OCI-LY1 (cell line): ENCODE results near the gene LMTK3.

Experiments
- H2AFZ ChIP-seq: fragments of 200-600 bp; sonication (generic), shearing (Covaris generic); 2 replicates; pipeline ENCODE4 v1.6.0; 2014; ENCODE audit warnings: antibody characterized with exemption, mild to moderate bottlenecking, low read length
- H3F3A ChIP-seq: fragments of 200-600 bp; sonication (generic), shearing (Covaris generic); 2 replicates; pipeline ENCODE4 v1.6.0; 2014; ENCODE audit warnings: mild to moderate bottlenecking, antibody characterized with exemption, low read length, moderate library complexity; ENCODE audit not compliant: insufficient read depth
- H3K27ac ChIP-seq: fragments of 200-600 bp; sonication (generic); 2 replicates; pipeline ENCODE4 v1.5.1; 2014; ENCODE audit warnings: low read length, mixed run types, mild to moderate bottlenecking, low read depth; ENCODE audit not compliant: poor library complexity, severe bottlenecking
- H3K27me3 ChIP-seq: fragments of 200-600 bp; sonication (generic); 2 replicates; pipeline ENCODE4 v1.6.0; 2014; ENCODE audit warnings: antibody characterized with exemption, mild to moderate bottlenecking, low read length, moderate library complexity; ENCODE audit not compliant: insufficient read depth
- H3K36me3 ChIP-seq: fragments of 200-600 bp; sonication (generic); 2 replicates; pipeline ENCODE4 v1.6.1; 2014; ENCODE audit warnings: mild to moderate bottlenecking, antibody characterized with exemption, low read length, moderate library complexity, mixed read lengths; ENCODE audit not compliant: insufficient read depth
- H3K4me1 ChIP-seq: fragments of 200-600 bp; sonication (generic); 2 replicates; pipeline ENCODE4 v1.5.1; 2014; ENCODE audit warnings: mild to moderate bottlenecking, low read length, moderate library complexity; ENCODE audit not compliant: insufficient read depth, severe bottlenecking
- H3K4me2 ChIP-seq: fragments of 200-600 bp; sonication (generic), shearing (Covaris generic); 2 replicates; pipeline ENCODE4 v1.6.1; 2014; ENCODE audit warnings: low read length
- H3K4me3 ChIP-seq: fragments of 200-600 bp; sonication (generic); 2 replicates; pipeline ENCODE4 v1.5.1; 2014; ENCODE audit warnings: low read length, low read depth, mild to moderate bottlenecking, mixed read lengths; ENCODE audit not compliant: poor library complexity, severe bottlenecking
- H3K79me2 ChIP-seq: fragments of 200-600 bp; shearing (Covaris generic); 2 replicates; pipeline ENCODE4 v1.6.1; 2016; ENCODE audit warnings: mixed run types, low read length, mixed read lengths; ENCODE audit not compliant: insufficient read depth
- H3K9ac ChIP-seq: fragments of 200-600 bp; sonication (generic), shearing (Covaris generic); 2 replicates; pipeline ENCODE4 v1.6.1; 2014; ENCODE audit warnings: mild to moderate bottlenecking, low read length, mixed read lengths
- H3K9me2 ChIP-seq: fragments of 200-600 bp; sonication (generic), shearing (Covaris generic); 2 replicates; pipeline ENCODE4 v1.6.1; 2014; ENCODE audit warnings: low read depth, mild to moderate bottlenecking, low read length, mixed read lengths
- H3K9me3 ChIP-seq: fragments of 200-600 bp; shearing (Covaris generic); 2 replicates; pipeline ENCODE4 v1.6.1; 2014; ENCODE audit warnings: low read length, mixed read lengths
- H4K20me1 ChIP-seq: fragments of 200-600 bp; sonication (generic), shearing (Covaris generic); 2 replicates; pipeline ENCODE4 v1.6.0; 2016; ENCODE audit warnings: mild to moderate bottlenecking, low read length; ENCODE audit not compliant: insufficient read depth
- EZH2 ChIP-seq: fragments of 200-600 bp; sonication (generic), shearing (Covaris generic); IDR thresholded peaks from 2 replicates; pipeline ENCODE4 v1.8.0; 2017; ENCODE audit warnings: borderline replicate concordance, mixed run types, mild to moderate bottlenecking, antibody characterized with exemption, low read length, moderate library complexity, mixed read lengths
- TF ChIP-seq, protein P1 (sequence below): fragments of 200-600 bp; sonication (generic), shearing (Covaris generic); IDR thresholded peaks from 2 replicates; pipeline ENCODE4 v1.5.1; 2017; ENCODE audit warnings: mild to moderate bottlenecking, antibody characterized with exemption, low read length, moderate library complexity, mixed read lengths

The LMTK3 gene

DNA sequence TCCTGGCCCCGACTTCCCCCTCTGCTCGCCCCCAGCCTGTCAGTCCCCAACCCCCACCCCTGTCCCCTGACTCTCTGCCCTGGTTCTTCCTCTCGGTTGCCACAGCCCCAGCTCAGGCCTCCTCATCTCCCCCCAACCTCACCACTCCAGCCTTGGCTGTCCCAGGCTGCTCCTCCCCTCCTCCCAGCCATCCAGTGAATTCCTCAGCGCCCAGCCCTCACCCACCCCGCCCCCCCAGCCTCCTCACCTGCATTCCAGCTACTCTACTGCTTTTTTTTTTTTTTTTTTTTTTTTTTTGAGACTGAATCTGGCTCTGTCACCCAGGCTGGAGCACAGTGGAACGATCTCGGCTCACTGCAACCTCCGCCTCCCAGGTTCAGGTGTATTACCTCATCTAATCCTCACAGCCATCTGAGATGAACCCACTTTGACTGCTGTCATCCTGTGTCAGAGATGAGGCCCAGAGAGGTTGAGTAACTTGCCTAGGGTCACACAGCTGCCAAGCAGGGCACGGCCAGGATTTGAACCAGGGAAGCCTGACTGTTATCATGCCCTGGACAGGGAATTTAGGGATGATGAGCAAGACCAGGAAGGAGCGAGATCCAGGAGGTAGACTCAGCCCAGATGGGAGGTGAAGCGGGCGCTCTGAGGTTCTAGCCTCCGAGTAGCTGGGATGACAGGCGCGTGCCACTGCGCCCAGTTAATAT lies 42.9 kb upstream of the LMTK3 start:
- Histone ChIP-seq H3K4me2 (no peak overlapping the region), H3K9me3 (no peaks in the 10 kb centered on the region), H3K27me3 (peaks cover 9% of the 10 kb centered on the region), H2AFZ (no peak overlapping the region), H3K36me3 (no peaks in the 10 kb centered on the region), H4K20me1 (no peaks in the 10 kb centered on the region), H3K27ac (no peak overlapping the region), H3K79me2 (no peaks in the 10 kb centered on the region), H3K4me1 (no peaks in the 10 kb centered on the region), H3K4me3 (no peak overlapping the region), H3K9me2 (no peaks in the 10 kb centered on the region), H3F3A (no peaks in the 10 kb centered on the region), H3K9ac (no peak overlapping the region)
- TF ChIP-seq EZH2 = no peak
- TF ChIP-seq, protein P1, sequence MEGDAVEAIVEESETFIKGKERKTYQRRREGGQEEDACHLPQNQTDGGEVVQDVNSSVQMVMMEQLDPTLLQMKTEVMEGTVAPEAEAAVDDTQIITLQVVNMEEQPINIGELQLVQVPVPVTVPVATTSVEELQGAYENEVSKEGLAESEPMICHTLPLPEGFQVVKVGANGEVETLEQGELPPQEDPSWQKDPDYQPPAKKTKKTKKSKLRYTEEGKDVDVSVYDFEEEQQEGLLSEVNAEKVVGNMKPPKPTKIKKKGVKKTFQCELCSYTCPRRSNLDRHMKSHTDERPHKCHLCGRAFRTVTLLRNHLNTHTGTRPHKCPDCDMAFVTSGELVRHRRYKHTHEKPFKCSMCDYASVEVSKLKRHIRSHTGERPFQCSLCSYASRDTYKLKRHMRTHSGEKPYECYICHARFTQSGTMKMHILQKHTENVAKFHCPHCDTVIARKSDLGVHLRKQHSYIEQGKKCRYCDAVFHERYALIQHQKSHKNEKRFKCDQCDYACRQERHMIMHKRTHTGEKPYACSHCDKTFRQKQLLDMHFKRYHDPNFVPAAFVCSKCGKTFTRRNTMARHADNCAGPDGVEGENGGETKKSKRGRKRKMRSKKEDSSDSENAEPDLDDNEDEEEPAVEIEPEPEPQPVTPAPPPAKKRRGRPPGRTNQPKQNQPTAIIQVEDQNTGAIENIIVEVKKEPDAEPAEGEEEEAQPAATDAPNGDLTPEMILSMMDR = no peak

DNA sequence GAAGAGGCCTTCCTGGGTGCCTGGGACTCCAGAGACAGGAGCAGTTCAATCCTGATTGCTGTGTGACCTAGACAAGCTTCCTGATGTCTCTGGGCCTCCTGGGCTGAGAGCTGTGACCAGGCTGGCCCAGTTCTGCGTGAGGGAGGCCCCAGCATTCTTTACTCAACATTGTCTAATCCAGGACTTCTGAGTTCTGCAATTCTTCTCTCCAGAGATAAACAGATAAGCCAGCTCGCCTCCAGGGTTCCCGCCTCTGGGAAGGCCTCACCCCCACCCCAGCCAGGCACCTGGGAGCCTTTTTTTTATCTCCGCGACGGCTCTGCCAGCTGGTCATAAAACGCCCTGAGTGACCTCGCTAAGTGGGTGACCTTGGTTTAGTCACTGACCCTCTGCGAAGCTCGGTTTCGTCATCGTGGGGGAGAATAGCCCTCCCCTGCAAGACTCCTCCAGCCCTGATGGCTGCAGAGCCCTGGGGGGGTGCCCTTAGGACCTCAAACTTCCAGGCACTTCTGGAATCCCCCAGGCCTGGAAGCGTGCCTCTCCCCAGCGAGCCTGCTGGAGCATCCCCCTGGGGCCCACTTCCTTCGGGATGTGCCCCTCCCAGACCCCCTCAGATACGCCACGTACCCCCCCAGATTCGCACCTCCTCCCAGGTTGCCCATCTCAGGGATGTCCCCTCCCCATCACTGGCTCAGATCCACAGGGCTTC lies 42.2 kb upstream of the LMTK3 start:
- H3K9me2 ChIP-seq = no peaks in the 10 kb centered on the region
- no peaks in the 10 kb centered on the region for H4K20me1 ChIP-seq
- H3K4me2 ChIP-seq = no peak overlapping the region
- H3K4me1 ChIP-seq = no peaks in the 10 kb centered on the region
- H3K27me3 ChIP-seq = peaks cover 9% of the 10 kb centered on the region
- no peak for TF ChIP-seq EZH2
- TF ChIP-seq, protein P1 = no peak
- H2AFZ ChIP-seq = no peak overlapping the region
- H3K9me3 ChIP-seq = no peaks in the 10 kb centered on the region
- H3K27ac ChIP-seq = no peak overlapping the region
- H3F3A ChIP-seq = no peaks in the 10 kb centered on the region
- H3K4me3 ChIP-seq = no peak overlapping the region
- H3K36me3 ChIP-seq = no peaks in the 10 kb centered on the region
- no peak overlapping the region for H3K9ac ChIP-seq
- H3K79me2 ChIP-seq = no peaks in the 10 kb centered on the region

DNA sequence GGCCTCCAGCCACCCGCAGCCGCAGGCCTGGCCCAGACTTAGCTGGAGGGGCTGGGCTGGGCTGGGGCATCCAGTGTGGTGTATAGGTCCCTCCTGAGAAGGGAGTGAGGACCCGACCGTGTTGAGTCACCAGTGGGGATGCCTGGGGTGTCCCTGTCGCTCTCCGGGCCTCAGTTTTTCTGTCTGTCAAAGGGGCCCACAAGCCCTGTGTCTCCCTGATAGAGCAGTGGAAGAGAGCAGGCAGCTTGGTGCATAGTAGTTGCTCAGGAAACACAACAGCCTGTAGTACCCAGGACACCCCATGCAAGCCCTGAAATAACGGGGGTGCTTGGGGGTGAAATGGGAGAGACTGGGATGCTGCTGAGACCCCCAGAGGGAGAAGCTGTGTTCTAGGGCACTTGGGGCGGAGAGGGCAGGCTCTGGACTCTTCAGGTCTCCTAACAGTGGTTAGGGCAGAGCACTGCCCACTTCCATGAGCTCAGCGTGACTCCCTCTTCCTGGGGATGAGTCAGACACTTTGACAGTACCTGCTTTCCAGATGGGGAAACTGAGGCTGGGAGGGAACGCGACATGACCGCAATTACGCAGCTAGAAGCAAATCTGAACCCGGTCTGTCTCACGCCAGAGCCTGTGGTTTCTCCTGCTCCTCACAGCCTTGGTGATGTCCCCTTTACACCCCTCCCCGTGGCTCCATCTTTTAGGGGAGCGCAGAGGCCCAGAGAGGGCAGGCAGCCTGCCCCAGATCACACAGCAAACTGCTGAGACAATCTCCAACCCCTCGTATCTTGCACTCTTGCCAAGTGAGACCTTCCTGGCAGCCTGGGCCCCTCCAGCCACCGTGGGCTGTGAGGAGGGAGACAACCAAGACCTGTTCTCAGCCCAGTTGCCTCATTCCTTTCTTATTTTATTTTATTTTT lies 41.0 kb upstream of the LMTK3 start:
- Histone ChIP-seq H3K27me3 (peaks cover 15% of the 10 kb centered on the region), H3K4me1 (no peaks in the 10 kb centered on the region), H3K9ac (no peak overlapping the region), H3K4me3 (no peak overlapping the region), H3K36me3 (no peaks in the 10 kb centered on the region), H3K27ac (no peak overlapping the region), H3F3A (no peaks in the 10 kb centered on the region), H3K9me3 (no peaks in the 10 kb centered on the region), H4K20me1 (no peaks in the 10 kb centered on the region), H3K9me2 (no peaks in the 10 kb centered on the region), H3K4me2 (no peak overlapping the region), H2AFZ (no peak overlapping the region), H3K79me2 (no peaks in the 10 kb centered on the region)
- TF ChIP-seq EZH2 = no peak
- TF ChIP-seq, protein P1 = no peak
